Fibroblast of lung (primary cell): ENCODE measurements around the gene CHI3L1. TPM values are rescaled to one million over a fixed set of nuclear protein-coding genes. Genes with fewer than 3 reads are reported as not detected.
A peak's percentile ranks its signal among the peaks of the same experiment; 100 is the strongest.

Source experiments
- DNase-seq, 2 donors: peaks; one replicate each; pipeline versions ENCODE4 v3.0.0 to v3.0.0-alpha.2; 2010; ENCODE audit warnings: low read depth in 2 of 2
- H2AFZ ChIP-seq: 2 replicates; pipeline ENCODE4 v1.5.1; 2012; ENCODE audit warnings: low read length, control low read depth, inconsistent platforms
- H3K27ac ChIP-seq: 2 replicates; pipeline ENCODE4 v1.5.1; 2011; ENCODE audit warnings: low read length, control low read depth; ENCODE audit not compliant: insufficient read depth
- H3K27me3 ChIP-seq: 2 replicates; pipeline ENCODE4 v1.5.1; 2011; ENCODE audit warnings: mild to moderate bottlenecking, low read length; ENCODE audit not compliant: control insufficient read depth, insufficient read depth
- H3K36me3 ChIP-seq: 2 replicates; pipeline ENCODE4 v1.5.1; 2011; ENCODE audit warnings: low read length; ENCODE audit not compliant: control insufficient read depth, insufficient read depth
- H3K4me1 ChIP-seq: 2 replicates; pipeline ENCODE4 v1.5.1; 2011; ENCODE audit warnings: low read length; ENCODE audit not compliant: control insufficient read depth, insufficient read depth; ENCODE audit errors: extremely low read depth
- H3K4me2 ChIP-seq: 2 replicates; pipeline ENCODE4 v1.5.1; 2011; ENCODE audit warnings: low read length, control low read depth; ENCODE audit not compliant: insufficient read depth; ENCODE audit errors: extremely low read depth
- H3K4me3 ChIP-seq, 4 experiments: fragments of 200-600 bp in 1 of 4; sonication (generic) in 1 of 4; replicated peaks in 1 of 4; 2 replicates each; pipeline ENCODE4 v1.5.1; 2011 to 2016; ENCODE audit warnings: low read length in 4 of 4, low read depth in 3 of 4, mild to moderate bottlenecking in 3 of 4, control low read depth in 2 of 4, inconsistent platforms in 1 of 4, mixed read lengths in 1 of 4; ENCODE audit not compliant: insufficient read depth in 1 of 4; ENCODE audit errors: control extremely low read depth in 1 of 4
- H3K79me2 ChIP-seq: 2 replicates; pipeline ENCODE4 v1.5.1; 2012; ENCODE audit warnings: mild to moderate bottlenecking, low read length, inconsistent platforms; ENCODE audit not compliant: control insufficient read depth, insufficient read depth
- H3K9ac ChIP-seq: 2 replicates; pipeline ENCODE4 v1.5.1; 2011; ENCODE audit warnings: mild to moderate bottlenecking, low read length, control low read depth; ENCODE audit not compliant: insufficient read depth
- H3K9me3 ChIP-seq: 2 replicates; pipeline ENCODE4 v1.5.1; 2012; ENCODE audit warnings: low read depth, low read length; ENCODE audit not compliant: control insufficient read depth, insufficient read depth
- H4K20me1 ChIP-seq: 2 replicates; pipeline ENCODE4 v1.5.1; 2011; ENCODE audit warnings: low read length; ENCODE audit not compliant: control insufficient read depth, insufficient read depth; ENCODE audit errors: extremely low read depth
- EZH2 ChIP-seq: IDR thresholded peaks from 2 replicates; pipeline ENCODE4 v1.5.1; 2012; ENCODE audit warnings: low read length, control low read depth, mild to moderate bottlenecking; ENCODE audit errors: missing control alignments
- polyA plus RNA-seq, 2 donors: library from polyadenylated mRNA; depleted of rRNA in 1 of 2; stranded (reverse) in 1 of 2; unstranded in 1 of 2; fragments of >200 nt; gene quantifications; 2 replicates each; pipeline ENCODE4 v1.2.1, GENCODE V29; 2011 to 2012; ENCODE audit warnings: missing spikeins in 1 of 2
- total RNA-seq: library from RNA; depleted of rRNA; stranded (reverse); fragments of >200 nt; gene quantifications from 2 replicates; pipeline ENCODE4 v1.2.1, GENCODE V29; 2014
- TF ChIP-seq, protein P1 (sequence below), 2 donors: IDR thresholded peaks in 1 of 2; conservative IDR thresholded peaks in 1 of 2; 1 replicate in 1 of 2; 2 replicates in 1 of 2; pipeline ENCODE4 v1.5.1; 2011 to 2012; ENCODE audit warnings: low read length in 2 of 2, control low read depth in 1 of 2, inconsistent platforms in 1 of 2, low read depth in 1 of 2, mild to moderate bottlenecking in 1 of 2

Gene CHI3L1
- total and polyA plus RNA-seq, 2 donors (not counting 1 experiment from before 2014, with no cell fraction given) = 3.0 to 42.8 TPM

DNA sequence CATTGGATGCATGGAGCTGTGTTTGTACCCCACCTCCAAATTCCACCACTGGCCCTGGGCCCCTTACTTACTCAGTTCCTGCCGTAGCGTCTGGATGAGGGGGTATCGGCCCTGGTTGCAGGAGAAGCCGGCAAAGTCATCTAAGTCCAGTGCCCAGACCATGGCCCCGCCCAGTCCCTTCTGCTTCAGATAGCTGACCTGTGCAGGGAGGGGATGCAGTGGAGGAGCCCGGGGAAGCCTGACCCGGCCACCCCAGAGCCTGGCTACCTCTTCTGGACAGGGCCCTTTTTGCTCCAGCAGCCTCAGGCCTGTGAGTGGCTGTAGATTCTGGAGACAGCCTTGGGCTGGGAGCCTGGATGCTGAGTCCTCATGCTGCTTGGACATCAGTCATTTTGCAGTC lies 31.2 kb upstream of the CHI3L1 start:
- H3K4me3 ChIP-seq = no peak overlapping the region
- no peaks in the 10 kb centered on the region for H4K20me1 ChIP-seq
- H3K4me1 ChIP-seq = no peaks in the 10 kb centered on the region
- no peak overlapping the region for H3K27ac ChIP-seq
- no peak overlapping the region for H2AFZ ChIP-seq
- H3K79me2 ChIP-seq = no peaks in the 10 kb centered on the region
- no peaks in the 10 kb centered on the region for H3K36me3 ChIP-seq
- DNase-seq = no peak
- TF ChIP-seq EZH2 = no peak
- TF ChIP-seq, protein P1, sequence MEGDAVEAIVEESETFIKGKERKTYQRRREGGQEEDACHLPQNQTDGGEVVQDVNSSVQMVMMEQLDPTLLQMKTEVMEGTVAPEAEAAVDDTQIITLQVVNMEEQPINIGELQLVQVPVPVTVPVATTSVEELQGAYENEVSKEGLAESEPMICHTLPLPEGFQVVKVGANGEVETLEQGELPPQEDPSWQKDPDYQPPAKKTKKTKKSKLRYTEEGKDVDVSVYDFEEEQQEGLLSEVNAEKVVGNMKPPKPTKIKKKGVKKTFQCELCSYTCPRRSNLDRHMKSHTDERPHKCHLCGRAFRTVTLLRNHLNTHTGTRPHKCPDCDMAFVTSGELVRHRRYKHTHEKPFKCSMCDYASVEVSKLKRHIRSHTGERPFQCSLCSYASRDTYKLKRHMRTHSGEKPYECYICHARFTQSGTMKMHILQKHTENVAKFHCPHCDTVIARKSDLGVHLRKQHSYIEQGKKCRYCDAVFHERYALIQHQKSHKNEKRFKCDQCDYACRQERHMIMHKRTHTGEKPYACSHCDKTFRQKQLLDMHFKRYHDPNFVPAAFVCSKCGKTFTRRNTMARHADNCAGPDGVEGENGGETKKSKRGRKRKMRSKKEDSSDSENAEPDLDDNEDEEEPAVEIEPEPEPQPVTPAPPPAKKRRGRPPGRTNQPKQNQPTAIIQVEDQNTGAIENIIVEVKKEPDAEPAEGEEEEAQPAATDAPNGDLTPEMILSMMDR (conservative IDR thresholded peaks at IDR 0.05 in 1 of 2, IDR thresholded peaks at IDR 0.05 in 1 of 2; ENCODE audit: low read depth in 1 of 2, low read length in 2 of 2) = no peak
- no peak overlapping the region for H3K4me2 ChIP-seq
- H3K9me3 ChIP-seq = no peaks in the 10 kb centered on the region
- no peak overlapping the region for H3K9ac ChIP-seq
- peaks cover 8% of the 10 kb centered on the region for H3K27me3 ChIP-seq

DNA sequence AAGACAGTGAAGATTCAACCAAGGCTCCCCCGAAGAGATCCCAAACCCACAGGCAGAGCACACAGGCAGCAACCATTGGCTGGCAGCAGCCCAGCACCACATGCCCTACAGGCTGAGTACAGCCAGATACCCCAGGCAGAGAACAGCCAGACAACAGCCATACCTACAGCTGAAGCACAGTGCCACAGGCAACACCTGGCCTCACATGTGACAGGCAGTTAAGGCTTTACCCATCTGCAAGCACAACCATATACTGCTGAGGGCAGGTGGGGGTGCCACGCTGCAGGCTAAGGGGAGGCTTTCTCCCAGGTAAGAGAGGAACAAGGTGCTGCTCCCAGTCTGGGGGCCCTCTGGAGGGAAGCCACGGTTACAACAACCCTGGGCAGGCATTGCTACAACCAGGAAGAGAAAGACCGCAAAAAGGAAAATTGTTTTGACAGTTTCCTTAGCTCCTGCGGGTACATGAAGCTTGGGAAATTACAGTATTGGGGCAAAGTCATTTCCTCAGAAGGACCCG lies 30.7 kb upstream of the CHI3L1 start:
- TF ChIP-seq, protein P1 (conservative IDR thresholded peaks at IDR 0.05 in 1 of 2, IDR thresholded peaks at IDR 0.05 in 1 of 2; ENCODE audit: low read depth in 1 of 2, low read length in 2 of 2) = no peak
- no peak for TF ChIP-seq EZH2
- Histone ChIP-seq H3K4me3 (no peak overlapping the region), H3K4me1 (no peaks in the 10 kb centered on the region), H3K79me2 (no peaks in the 10 kb centered on the region), H3K4me2 (no peak overlapping the region), H3K36me3 (no peaks in the 10 kb centered on the region), H3K27me3 (peaks cover 4% of the 10 kb centered on the region), H3K27ac (no peak overlapping the region), H3K9me3 (no peaks in the 10 kb centered on the region), H4K20me1 (no peaks in the 10 kb centered on the region), H3K9ac (no peak overlapping the region), H2AFZ (no peak overlapping the region)
- no peak for DNase-seq

DNA sequence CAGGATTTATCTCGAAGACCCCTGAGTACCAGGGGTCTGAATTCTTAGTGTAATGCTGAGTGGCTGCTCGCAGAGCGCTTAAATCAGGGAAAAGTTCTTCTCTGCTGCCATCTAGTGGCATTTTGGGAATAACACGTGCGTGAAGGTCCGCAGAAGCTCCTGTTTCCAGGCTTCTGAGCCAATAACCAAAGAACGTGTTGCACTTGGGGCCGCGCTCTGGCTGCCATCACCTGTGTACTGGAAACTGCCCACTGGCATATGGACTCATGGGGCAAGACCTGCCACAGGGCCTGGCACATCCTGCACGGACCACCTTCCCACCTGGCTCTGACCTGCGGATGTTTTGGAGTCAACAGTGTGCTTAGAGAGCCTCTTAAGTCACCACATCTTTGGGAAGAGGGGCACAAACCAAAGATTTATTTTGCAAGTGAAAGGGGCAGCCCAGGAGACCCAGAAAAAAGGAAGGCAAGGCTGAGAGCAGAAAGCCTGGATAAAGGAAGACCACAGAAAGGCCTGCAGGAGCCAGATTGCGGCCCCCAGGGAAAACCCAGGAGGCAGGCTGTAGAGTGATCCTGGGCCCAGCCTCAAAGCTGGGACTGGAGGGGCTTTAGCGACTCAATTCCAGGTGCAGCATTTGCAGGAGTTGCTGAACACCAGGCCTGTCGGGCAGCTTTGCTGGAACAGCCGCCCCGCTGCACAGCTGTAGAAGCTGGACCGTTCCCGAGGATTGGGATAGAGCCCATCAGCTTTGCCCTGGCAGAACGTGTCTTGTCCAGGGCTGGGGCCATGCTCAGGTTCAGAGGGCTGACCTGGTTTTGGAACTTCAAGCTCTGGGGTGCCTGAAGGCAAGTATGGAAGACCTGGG lies 30.0 kb upstream of the CHI3L1 start:
- no peaks in the 10 kb centered on the region for H3K4me1 ChIP-seq
- no peaks in the 10 kb centered on the region for H3K79me2 ChIP-seq
- no peak overlapping the region for H3K4me2 ChIP-seq
- H4K20me1 ChIP-seq = no peaks in the 10 kb centered on the region
- no peaks in the 10 kb centered on the region for H3K9me3 ChIP-seq
- no peak overlapping the region for H2AFZ ChIP-seq
- H3K36me3 ChIP-seq = no peaks in the 10 kb centered on the region
- peak; percentile 45 to 75 for DNase-seq
- TF ChIP-seq, protein P1 (conservative IDR thresholded peaks at IDR 0.05 in 1 of 2, IDR thresholded peaks at IDR 0.05 in 1 of 2; ENCODE audit: low read depth in 1 of 2, low read length in 2 of 2) = peak; percentile 62
- no peak for TF ChIP-seq EZH2
- no peak overlapping the region for H3K27ac ChIP-seq
- peaks cover 4% of the 10 kb centered on the region for H3K27me3 ChIP-seq
- no peak overlapping the region for H3K4me3 ChIP-seq
- H3K9ac ChIP-seq = no peak overlapping the region
